COLO668 (cell line): Measurements from ENCODE around the gene HS3ST3B1.

Experiments
- DNase-seq: peaks from one replicate; lab custom pipeline; 2025; ENCODE audit not compliant: unreplicated experiment; lab: John Stamatoyannopoulos, UW

The HS3ST3B1 gene

DNA sequence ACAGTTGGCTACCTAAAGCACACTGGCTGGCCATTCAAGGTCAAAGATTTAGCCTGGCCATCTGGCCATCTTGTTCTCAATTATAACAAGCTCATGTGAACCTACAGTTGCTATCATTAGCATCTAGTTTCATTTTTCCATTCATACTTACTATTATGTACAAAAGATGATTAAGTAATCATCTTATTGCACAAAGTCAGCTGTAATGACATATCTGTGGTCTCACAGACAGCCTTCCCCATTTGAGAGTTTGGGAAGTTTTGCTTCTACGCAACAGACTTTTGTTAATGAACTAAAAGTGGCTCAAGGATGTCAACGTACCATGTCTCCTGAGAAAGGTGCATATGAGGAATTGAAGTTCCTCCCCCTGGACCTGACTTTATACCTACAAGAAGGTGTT, 51.3 kb downstream of the HS3ST3B1 start:
- DNase-seq: no peak

DNA sequence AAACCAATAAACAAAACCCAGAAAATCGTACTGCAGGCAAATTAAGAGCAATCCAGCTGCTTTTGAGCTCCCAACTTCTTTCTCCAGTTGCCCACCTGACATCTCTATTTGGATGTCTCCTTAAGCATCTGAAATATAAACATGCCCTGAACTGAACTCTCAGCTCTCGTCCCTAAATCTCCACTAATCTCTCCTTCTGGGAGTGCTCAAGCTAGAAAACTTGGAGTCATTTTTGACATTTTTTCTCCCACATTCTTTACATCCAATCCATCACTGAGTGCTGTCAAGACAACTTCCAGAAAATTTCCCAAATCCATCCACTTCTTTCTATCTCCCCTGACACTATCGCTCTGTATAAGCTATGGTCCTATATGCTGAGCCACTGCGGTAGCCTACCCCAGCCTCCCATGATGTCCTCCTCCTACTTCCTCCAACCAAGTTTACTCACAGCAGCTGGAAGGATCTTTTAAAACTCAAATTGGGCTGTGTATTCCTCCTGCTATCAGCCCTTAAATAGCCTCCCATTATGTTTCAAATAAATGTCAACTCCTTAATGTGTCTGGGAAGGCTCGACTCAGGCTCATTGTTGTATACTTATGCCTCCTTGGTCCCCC, 53.1 kb downstream of the HS3ST3B1 start:
- DNase-seq: no peak

DNA sequence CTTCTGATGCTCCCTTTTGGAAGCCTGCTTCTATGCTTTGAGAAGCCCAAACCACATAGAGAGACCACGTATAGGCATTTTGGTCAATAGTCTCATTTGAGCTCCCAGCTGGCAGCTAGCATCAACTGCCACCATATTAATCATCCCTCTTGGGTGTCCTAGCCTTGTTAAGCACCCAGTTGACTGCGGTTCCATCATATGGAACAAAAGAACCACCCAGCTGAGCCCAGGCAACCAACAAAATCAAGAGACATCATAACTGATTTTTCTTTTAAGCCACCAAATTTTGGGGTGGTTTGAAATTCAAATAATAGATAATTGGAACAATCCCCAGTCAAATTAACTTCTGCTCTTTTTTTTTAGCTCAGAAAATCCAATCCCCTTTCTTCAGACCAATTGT, 53.9 kb downstream of the HS3ST3B1 start:
- DNase-seq: no peak

DNA sequence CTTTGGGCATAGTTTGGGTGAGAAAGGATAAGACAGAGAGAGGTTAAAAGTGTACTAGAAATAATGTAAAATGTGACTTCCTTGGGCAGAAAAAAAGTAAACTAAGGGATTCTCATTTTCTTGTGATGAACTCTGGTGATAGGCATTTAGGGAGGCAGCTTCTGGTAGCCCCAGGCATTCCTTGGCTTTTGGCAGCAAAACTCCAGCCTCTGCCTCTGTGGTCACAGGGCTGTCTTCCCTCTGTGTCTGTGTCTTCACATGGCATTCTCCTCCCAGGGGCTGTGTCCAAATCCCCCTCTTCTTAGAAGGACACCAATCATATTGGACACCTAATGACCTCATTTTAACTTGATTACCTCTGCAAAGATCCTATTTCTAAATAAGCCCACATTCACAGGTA, 54.7 kb downstream of the HS3ST3B1 start:
- no peak for DNase-seq

DNA sequence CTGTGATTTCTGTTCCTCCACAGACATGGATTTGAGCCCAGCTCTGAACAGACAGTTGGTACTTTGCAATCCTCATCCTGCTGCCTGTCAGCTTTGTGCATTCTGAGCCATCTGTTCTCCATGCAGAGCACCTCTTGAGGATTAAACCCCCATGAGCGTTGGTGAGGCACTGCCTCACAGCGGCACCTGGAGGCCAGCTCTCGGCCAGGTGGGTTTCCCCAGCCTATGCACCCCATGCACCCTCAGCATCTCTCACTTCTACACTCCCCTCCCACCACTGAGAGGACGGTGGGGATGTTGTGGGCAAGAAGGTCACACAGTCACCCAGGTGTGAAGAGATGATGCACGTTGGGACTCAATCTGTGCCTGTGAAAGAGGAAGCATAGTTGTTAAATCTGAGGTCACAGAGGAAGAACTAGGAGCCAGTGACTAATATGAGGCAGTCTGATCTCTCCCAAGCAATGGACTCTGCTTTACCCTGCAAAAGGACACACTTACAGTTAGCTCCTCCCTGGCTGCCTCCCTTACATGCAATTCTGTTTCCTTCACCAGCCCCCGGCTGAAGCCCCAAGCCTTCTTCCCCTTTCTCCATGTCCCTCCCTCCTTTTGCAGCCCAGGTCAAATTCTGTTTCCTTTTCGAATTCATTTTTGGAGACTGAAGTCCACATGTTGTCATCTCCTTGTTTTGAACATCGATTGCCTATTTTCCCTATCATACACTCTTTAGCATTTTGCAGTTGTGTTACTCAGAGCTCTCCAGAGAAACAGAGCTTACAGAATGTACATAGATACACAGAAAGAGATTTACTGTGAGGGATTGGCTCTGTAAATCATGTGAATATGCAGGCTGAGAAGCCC, 58.5 kb downstream of the HS3ST3B1 start:
- no peak for DNase-seq

DNA sequence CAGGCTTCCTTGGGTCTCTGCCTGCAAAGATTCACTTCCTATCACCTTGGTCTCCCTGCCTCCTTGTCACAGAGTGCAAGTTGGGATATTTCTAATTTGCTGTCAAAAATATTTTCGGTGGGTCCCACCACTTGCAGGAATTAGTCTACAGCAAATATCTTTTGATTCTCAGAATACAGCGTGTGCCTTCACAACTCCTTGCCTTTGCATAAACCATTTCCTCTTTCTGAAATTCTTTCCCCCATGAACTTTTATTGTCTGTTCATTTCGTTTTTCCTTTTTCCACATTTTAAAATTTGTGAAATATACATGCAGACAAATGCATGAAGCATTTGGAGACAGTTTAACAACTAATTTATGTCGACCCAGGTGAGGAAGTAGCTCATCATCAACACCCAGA, 60.0 kb downstream of the HS3ST3B1 start:
- no peak for DNase-seq

DNA sequence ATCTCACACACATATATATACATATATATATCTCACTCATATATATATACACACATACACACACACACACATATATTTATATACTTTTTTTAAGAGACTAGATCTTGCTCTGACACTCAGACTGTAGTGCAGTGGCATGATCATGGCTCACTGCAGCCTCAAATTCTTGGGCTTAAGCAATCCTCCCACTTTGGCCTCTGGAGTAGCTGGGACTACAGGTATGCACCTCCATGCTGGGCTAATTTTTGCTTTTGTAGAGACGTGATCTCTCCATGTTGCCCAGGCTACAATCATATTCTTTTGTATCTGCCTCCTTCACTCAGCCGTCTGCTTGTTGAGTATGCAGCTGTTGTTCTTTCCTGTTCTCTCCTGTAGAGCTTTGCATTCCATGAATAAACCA, 60.6 kb downstream of the HS3ST3B1 start:
- DNase-seq: no peak

DNA sequence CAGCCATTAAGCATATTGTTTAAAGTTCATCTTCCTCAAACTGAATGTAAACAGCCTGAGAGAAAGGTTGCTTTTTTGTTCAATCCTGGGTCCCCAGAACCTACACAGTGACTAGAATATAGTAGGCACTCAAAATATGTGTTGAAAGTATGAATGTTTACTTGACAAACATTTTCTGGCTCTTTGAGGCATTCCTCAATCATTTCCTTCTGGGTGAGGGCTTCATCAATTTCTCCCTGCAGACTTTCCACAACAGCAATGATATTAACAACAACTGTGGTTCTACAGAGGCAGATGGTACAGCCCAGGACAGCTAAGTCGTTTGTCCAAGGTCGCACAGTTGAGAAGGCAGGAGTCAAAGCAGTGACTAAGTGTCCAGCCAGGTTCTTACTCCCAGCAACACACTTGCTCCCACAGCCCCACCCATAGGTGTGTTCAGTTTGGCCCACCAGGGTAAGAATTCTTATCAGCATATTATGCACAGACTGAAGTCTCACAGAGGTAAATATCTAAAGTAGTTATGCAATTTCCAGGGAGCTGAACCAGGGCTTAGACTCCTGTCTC, 61.1 kb downstream of the HS3ST3B1 start:
- DNase-seq: no peak

DNA sequence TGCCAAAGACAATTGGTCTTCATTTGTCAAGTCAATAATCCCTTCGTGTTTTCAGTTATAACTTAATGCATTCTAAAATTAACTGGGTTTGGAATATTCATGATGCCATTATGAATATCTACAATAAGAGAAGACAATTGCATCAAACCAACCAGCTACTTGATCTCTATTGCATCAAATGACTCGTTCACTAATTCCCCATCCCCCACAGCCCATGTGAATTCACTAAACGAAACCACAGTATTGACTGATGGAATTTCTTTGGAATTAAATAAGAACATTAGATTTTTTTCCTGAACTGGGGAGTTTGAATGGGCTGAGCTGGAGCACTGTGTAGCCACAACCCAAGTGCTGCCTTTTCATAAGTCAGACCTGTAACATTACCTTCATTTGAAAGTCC, 65.3 kb downstream of the HS3ST3B1 start:
- DNase-seq: no peak

DNA sequence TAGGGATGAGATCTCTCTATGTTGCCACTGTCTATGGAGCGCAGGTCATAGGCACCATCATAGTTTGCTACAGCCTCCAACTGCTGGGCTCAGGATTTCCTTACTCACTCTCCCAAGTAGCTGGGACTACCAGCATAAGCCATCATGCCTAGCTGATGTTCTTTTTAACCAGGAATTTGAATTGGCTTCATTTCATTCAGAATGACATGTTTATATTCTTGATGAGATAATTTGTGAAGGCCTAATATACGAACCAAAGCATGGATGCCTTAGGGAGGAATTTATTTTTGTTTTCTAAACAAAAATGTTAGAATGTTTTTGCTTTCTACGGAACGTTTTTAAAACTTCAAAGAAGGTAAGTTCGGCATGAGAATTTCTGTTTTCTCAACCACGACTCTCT, 71.6 kb downstream of the HS3ST3B1 start:
- DNase-seq: no peak

DNA sequence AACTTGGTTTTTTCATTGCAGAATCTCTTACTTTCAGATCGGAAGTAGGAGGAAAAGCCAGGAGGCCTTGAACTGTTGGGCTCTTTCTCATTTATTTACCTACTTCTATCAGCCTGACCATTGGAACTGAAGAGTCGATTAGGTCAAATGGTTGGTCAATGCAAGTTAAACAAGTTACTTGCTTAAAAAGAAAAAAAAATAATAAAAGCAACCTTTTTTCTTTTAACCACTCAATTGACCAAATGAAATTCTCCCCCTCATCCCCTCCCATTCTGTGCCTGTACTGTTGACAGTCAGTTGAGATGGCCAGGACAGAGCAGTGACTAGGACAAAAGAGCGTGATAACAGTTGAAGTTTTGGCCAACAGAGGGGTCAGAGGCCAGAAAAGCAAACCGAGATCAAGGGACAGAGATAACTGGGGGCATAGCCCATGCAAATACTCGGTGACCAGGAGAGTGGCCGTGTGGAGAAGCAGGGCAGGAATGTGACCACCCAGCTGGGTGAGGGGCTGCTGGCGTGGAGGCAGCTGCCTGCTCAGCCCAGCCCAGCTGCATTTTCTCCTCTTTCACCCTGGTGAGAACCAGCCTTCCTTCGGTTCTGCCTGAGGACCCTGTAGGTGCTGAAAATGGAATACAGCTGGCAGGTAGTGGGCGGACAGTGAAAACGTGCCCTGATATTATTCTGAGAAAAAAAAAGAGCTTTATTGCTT, 72.2 kb downstream of the HS3ST3B1 start:
- DNase-seq: no peak

DNA sequence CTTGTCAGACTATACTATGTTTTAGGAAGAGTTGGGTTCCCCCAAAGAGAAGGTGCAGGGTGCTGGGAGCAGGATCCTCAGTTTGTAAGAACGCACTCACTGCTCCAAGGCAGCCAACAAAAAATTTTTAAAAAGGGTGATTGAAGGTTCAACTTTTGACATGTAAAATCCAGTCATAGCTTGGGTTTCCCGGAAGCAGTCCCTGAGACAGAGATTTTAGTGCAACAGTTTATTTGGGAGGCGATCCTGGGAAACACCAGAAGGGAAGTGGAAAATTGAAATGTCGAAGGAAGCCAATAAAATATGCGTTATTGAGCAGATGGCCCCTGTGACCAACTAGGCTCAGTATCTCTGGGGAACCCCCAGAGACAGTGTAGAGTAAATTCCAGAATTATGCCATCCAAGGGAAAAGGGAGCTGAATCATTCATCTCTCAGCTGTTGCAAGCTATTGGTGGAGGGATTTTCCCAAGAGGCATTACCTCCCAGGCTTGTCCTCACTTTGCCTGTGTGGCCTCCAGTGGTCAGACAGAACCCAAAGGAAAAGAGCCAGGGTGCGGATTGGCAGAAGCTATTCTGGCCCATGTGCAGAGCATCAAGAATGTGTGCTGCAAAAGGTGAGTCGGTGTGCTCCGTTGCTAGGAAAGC, 72.9 kb downstream of the HS3ST3B1 start:
- DNase-seq: no peak

DNA sequence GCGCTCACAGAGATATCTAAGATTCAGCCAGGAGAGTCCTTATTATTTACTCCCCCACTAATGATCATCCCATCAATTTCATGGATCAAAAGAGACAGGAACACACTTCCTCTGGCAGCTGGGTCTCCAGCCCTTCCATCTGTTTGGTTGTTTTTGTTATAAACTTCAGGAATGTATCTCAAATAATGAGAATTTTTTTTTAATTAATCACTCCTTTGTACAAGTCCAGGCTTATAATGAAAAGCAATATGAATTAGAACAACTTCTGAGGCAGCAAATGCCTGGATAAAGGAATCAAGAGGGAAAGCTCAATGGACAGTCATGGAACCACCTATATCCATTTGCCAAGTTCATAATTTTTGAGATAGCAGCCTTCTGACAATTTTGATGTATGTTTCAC, 73.4 kb downstream of the HS3ST3B1 start:
- DNase-seq: no peak

DNA sequence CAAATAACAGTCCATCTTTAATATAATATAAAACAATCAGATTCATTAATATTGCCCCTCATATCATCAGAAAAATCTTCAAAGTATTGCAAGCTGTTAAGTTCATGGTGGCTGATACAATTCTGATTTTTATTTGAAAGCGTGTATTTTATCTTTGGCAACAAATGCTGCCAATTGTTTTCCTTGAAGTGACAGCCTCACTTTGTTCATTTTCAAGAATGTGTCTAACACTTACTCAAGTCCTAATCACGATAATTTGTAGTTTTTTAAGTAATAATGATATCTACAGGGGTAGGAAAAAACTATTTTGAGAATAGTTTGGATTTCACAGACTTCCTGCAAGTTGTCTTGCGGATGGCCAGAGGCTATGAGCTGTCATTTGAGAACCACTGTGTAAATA, 75.8 kb downstream of the HS3ST3B1 start:
- no peak for DNase-seq

DNA sequence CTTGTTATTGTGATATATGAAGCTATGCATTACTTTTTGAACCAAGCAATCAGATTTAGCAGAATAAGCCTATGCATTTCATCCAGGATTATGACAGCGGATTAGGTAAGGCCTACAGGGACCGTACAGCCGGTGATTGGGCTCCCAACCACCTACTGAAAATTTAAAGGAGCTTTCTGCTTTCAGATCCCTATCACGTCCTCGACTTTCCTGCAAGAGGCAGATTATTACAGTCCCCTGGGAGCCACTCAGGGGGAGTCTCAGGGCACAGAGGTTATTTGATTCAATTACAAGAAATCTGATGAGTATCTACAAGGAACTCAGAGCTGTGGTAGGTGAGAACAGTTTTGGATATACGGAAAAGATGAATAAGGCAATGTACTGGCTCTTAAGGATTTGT, 80.7 kb downstream of the HS3ST3B1 start:
- DNase-seq: no peak

DNA sequence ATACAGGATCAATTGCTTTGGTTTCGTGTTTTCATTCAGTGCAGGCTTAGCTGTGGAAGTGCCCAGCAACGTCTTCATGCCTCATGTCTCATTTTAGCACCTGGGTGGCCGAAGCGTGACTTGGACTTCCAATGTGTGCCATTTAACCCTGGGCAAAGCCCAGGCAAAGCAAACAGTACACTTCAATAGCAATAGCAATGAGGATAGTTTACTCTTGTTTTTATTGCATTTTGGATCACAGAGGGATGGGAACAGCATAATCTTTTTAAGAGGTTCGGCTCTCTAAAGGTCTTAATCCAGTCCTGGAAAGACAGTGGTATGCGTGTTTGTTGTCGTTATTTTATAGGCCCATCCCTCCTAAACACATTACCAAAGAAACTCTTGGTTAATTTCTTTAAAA, 86.2 kb downstream of the HS3ST3B1 start:
- DNase-seq: no peak

DNA sequence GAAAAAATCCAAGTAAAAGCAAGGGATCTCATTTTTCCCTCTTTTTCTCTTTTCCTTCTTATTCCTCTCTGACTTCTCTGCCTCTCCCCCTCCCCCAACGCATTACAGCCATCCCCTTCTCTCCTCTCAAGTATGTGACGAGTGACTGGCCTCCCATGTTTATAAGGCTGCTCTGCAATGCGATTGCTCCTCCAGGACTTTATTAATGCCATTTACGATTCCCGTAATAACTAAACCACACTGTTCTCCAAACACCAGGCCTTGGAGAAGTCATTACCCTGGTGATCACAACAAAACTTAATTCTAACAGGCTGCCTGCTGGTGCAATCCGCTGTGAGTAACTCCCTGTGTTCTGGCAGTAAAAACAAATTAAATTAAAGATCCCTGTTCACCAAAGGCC, 88.8 kb downstream of the HS3ST3B1 start:
- no peak for DNase-seq

DNA sequence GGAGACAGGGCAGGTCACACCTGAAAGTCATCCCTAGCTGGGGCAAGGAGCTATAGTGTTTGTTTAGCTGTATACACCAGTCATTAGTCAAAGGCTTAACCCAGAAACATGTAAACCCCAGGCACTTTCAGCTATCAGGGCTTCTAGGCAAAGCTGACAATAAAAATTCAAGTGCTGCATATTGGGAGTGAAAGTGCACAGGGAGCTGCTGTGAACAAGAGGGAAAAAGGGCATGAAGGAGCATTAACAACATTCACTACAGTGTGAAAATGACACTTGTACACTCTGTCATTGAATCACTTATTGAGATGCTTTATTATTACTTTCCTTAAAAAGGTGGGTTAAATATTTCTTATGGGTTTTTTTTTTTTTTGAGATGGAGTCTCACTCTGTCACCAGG, 92.8 kb downstream of the HS3ST3B1 start:
- no peak for DNase-seq

DNA sequence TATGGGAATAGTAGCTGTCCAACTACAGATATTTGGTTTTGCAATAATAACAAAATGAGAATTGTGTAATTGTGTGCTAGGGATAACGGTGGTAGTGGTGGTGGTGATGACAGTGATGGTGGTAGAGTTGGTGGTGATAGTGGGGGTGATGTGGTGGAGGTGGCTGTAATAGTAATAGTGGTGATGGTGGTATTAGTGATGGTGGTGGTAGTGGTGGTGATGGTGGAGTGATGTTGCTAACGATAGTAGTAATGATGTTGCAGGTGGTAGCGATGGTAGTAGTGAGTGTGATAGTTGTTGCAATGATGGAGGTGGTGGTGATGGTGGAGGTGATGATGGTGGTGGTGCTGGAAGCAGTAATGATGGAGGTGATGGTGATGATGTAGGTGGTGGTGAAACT, 94.4 kb downstream of the HS3ST3B1 start:
- no peak for DNase-seq

DNA sequence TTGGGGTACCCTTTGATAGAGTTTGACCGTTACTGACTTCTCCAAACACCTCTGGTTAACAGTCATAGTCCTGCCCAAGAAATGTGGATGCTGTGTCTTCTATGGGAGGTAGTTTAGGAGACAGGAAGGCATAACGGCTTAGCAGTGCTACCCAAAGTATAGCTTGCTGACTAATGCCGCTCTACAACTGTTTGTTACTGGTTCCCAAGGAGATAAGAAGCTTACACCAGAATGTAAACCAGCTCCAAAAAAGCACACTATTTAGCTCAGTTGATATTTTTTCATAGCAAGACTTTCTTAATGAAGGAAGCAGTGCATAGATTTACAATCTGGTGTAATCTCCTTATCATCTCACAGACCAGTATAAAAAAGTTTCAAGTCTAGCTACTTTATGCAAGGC, 95.7 kb downstream of the HS3ST3B1 start:
- no peak for DNase-seq

DNA sequence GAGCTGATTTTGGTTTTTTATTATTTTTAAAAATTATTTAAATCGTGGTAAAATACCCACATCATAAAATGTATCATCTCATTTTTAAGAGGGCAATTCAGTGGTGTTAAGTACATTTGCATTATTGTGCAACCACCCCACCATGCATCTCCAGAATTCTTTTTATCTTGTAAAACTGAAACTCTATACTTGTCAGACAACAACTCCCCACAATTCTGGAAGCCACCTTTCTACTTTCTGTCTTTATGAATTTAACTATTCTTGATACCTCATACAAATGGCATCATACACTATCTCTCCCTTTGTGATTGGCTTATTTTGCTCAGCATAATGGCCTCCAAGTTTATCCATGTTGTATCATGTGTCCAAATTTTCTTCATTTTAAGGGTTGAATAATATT, 97.9 kb downstream of the HS3ST3B1 start:
- no peak for DNase-seq
